HG03039 (cell line): ENCODE measurements around the gene BICD1.

ENCODE experiments used
- ATAC-seq: cut with Tn5 transposase; IDR thresholded peaks from one replicate; pipeline ENCODE4 v1.9.1; 2021; ENCODE audit warnings: mild to moderate bottlenecking, moderate library complexity; ENCODE audit not compliant: unreplicated experiment

Gene BICD1

DNA sequence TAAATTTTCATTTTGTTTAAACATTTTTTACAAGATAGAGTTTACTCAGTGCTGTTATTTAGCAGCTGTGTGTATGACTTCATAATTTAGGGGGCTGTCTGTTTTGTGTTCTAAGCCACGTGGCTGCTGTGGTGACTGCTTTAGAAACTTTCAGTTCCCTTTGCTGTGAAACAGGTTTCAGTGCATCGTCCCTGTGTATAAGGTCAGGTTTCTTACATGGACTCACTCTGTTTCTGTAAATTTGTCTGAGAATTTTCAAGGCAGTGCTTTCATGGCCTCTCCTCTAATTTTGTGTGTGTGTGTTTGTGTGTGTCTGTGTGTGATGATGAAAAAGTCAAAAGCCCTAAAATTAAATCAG lies 32.4 kb downstream of the BICD1 start:
- peak; percentile 81 for ATAC-seq

GRCh38 chr12:32140877-32141276 lies 34.2 kb downstream of the BICD1 start:
- ATAC-seq, result no peak

DNA sequence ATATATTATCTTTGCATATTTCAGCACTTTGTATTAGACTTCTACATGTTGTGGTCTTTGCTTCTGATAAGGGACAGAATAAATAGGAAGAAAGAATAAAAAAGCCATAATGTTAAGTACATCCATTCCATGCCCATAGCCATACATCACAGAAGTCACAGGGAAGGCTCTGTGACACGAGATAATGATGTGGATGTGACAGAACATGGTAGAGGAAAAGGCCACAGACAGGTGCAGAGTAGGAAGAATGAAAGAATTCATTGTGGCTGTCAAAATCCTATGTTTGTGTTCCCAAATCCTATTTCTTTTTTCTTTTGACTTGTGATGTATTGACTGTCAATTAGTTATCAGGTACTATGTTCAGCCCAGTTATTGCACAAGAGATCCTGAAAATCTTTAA lies 38.4 kb downstream of the BICD1 start:
- no peak for ATAC-seq

- peak; percentile 80 for ATAC-seq
Observed at GRCh38 chr12:32146074-32146873, 39.6 kb downstream of the BICD1 start.

DNA sequence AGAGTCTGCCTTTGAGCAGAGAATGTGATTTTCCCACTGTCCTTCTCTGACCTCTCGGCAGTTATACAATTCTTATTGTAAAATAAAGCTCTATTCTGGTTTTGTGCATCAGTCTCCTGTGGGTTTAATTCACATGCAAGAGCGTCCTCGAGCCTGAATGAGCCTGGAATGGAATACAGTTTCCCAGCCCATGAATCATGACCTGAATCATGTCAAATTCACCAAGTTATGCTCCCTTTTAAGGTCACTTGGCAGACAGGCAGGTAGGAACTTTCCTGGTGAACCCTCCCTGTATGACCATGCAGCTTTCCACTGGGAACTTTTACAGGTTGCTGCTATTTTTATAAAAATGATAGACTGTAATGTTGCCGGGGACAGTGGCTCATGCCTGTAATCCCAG lies 41.7 kb downstream of the BICD1 start:
- ATAC-seq, result no peak

GRCh38 chr12:32149489-32149888 lies 42.8 kb downstream of the BICD1 start:
- ATAC-seq, result no peak

DNA sequence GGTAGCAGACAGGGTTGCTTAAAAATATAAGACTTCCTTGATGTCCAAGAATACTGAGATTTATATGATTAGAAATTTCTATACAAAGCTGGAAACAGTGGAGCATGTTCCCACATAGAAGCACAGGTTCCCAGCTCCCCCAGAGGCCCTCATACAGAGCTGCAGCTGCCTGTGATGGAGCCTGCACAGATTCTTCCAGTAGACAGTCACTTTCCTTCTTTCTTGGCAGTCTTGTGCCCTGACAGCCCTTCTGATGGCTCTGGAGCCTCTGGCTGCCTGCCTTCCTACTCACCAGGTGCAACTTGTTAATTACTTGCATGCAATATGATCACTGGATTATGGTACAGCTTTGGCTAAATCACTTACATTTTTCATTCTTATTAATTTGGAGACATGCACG lies 44.4 kb downstream of the BICD1 start:
- ATAC-seq, result no peak

GRCh38 chr12:32151552-32151951 lies 44.9 kb downstream of the BICD1 start:
- no peak for ATAC-seq

DNA sequence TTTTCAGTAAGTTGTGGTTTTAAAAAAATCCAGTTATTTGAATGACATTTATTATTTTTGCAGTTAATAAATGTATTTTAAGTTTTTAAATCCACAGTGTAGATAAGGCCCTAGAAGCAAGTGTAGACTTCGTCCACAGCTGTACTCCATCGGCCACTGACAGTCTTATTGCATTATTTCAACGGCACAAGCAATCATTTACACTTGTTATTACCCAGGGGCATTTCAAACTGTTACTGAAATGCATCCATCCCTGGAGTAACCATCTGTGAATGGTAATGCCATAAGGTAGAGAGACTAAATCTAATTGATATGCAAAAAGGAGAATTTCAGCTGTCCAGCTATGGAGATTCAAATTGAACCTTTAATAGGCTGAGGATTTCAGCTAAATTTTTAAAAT lies 48.4 kb downstream of the BICD1 start:
- no peak for ATAC-seq

DNA sequence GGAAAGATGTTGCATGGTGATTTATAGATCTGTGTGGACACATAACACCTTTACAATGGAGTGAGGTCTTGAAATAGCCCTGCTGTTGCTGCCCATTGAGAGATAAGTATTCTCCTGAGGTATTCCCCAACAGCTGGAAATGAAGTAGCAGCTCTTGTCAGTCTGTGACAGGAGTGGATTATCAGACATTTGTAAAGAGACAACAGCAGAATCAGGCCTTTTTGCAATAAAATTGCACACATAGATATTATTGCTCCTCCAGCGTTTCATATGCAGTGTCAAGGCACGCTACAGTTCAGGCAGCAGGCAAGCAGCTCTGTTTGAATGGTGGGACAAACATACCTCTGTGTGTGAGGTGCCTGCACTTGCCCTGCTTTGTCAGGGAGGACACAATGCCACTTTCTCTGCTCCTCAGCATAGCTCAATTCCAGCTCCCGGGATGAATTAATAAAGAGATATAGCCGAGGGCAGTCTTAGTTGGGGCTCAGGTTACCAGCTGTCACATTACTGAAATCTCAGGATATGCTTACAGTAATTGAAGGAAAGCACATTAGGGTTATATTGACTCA lies 49.4 kb downstream of the BICD1 start:
- ATAC-seq, result no peak

- no peak for ATAC-seq
Observed at GRCh38 chr12:32158525-32158924, 51.9 kb downstream of the BICD1 start.

DNA sequence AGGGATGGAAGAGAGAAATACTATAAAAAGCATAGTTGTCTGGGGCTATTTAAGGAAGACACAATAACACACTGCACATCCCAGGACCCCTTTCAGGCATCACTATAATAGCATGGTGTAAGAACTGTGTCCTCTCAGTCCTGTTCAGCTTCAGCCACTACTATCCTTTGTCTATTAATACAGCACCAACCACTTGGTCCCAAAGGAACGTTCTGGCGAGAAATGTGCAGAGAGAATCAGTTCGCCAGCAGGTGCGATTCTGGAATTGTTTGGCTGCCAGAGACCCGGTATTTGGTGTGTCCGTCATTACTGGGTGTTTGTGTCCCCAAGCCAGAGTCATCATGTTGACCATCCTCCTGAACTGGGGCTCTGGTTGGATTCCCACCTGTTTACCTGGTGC lies 52.7 kb downstream of the BICD1 start:
- ATAC-seq, result no peak

GRCh38 chr12:32159925-32160324 lies 53.3 kb downstream of the BICD1 start:
- ATAC-seq, result no peak

- ATAC-seq, result no peak
Observed at GRCh38 chr12:32161058-32161457, 54.4 kb downstream of the BICD1 start.

DNA sequence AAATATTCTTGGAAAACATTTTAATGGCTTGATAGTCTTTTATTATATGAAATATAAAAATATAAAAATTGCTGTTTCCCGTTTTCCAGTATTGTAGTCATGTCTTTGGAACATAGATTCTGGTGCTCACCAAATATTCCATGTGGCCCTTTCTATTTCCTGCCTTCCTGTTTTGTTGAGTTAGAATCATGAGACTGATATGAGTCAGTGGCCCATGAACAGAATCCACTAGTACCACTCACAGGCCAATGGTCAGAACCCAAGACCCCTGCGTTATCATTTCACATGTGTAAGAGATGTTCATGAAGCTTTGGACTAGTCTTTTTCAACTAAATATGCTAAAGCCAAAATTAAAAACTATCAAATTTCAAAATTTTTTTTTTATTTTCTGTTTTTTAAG lies 56.9 kb downstream of the BICD1 start:
- no peak for ATAC-seq

GRCh38 chr12:32166510-32166909 lies 59.9 kb downstream of the BICD1 start:
- no peak for ATAC-seq

GRCh38 chr12:32170437-32170998 lies 63.9 kb downstream of the BICD1 start:
- no peak for ATAC-seq

GRCh38 chr12:32171211-32171610 lies 64.6 kb downstream of the BICD1 start:
- no peak for ATAC-seq

DNA sequence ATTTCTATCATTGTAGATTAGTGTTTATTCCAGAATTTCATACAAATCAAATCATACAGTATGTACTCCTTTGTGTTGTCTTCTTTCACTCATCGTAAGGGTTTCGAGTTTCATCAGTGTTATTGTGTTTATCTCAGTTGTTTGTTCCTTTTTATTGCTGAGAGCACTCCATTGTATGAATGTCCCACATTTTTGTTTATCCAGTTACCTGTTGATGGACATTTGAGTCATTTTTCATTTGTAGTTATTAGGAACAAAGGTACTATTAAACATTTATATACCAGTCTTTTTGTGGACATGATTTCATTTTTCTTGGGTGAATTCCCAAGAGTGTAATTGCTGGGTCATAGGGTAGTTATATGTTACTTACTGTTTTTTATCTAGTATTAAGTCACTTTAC lies 70.0 kb downstream of the BICD1 start:
- ATAC-seq, result no peak

DNA sequence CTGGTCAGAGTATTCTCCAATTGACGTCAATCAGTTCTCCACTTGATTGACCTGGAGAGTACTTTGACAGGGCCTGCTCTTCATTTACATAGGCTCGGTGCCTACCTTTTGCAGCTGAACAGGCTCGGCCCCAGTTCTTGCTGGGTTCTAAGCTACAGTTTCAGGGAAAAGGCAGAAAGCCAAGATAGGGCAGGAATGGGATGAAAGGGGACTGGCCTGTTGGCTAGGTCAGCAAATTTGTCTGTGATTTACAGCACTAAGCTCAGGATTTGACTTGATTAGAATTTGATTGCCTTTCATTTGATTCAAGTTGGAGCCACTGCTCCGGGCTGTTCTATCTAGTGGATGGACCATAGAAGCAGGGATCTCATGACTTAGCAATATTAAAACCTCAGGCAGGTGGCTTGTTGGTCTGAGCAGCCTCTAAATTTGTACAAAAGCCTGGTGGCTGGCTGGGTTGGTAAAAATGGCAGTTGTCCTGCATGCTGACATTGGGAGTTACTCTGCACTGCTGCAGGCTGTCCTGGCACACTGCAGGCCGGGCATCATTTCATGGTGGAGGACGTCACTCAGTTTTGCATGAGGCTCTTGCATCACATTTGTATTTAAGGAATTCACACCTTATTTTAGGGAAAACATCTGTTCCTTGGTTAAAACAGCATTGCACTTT lies 71.8 kb downstream of the BICD1 start:
- no peak for ATAC-seq

GRCh38 chr12:32179011-32179395 lies 72.4 kb downstream of the BICD1 start:
- ATAC-seq, result no peak
